ENCODE results near the gene CCDC102B.

CCDC102B gene

DNA sequence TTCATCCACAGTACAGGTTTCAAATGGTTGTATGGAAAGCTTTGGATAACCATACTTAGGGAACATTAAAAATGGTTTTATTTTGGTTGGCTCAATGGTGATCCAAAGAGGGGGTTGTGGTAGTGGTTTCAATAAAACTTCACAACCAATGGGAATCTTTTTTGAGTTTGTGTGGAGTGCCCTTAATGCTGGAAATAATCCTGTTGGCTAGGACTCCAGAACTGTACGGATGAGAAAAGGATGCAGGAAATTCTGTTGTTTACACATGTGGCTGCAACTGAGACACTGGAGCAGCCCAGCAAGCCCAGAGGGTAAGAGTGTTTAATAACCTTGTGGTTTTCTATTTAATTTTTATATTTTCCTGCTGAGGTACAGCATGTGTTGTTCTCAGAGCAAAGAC is at the start of gene CCDC102B:
TSS of gene CCDC102B (plus strand) at position 210 of the 400 bp plus-strand sequence. CDS start 38,684 bp downstream, outside the sequence.
- peak; percentile 78 to 81 for DNase-seq (ENCODE audit: low read depth in 2 of 2)
- TF ChIP-seq, protein P1, sequence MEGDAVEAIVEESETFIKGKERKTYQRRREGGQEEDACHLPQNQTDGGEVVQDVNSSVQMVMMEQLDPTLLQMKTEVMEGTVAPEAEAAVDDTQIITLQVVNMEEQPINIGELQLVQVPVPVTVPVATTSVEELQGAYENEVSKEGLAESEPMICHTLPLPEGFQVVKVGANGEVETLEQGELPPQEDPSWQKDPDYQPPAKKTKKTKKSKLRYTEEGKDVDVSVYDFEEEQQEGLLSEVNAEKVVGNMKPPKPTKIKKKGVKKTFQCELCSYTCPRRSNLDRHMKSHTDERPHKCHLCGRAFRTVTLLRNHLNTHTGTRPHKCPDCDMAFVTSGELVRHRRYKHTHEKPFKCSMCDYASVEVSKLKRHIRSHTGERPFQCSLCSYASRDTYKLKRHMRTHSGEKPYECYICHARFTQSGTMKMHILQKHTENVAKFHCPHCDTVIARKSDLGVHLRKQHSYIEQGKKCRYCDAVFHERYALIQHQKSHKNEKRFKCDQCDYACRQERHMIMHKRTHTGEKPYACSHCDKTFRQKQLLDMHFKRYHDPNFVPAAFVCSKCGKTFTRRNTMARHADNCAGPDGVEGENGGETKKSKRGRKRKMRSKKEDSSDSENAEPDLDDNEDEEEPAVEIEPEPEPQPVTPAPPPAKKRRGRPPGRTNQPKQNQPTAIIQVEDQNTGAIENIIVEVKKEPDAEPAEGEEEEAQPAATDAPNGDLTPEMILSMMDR (IDR thresholded peaks at IDR 0.05; ENCODE audit: low read depth, low read length): no peak

DNA sequence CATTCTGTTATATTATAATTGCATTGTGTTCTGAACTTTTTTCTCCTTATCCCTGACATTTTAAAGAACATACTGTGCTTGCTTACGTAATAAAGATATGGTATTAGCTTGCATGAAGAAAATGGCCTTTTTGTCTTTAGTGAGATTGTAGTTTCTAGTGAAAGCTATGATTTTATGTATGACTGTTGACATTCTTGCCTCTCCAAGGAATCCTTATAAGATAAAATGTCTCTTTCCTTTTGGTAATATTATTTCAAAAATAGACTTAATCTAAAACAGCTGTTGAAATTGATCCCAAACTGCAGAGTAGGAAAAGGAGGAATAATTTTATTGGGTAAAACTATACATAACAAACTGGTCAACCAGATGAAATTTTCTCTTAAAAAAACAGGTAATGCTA is 40.8 kb upstream of the CCDC102B start:
- peak in 1 of 2 donors; percentile 66 for DNase-seq (ENCODE audit: low read depth in 2 of 2)
- TF ChIP-seq, protein P1 (IDR thresholded peaks at IDR 0.05; ENCODE audit: low read depth, low read length): no peak
- H3K4me3 ChIP-seq (replicated peaks in 1 of 2; ENCODE audit: low read depth in 2 of 2, low read length in 2 of 2): no peak overlapping the region

More for the DNA sequence above, at the start of gene CCDC102B:
- peak within 1 kb of the TSS; percentile 36 to 54 for H3K4me3 ChIP-seq (replicated peaks in 1 of 2; ENCODE audit: low read depth in 2 of 2, low read length in 2 of 2)

DNA sequence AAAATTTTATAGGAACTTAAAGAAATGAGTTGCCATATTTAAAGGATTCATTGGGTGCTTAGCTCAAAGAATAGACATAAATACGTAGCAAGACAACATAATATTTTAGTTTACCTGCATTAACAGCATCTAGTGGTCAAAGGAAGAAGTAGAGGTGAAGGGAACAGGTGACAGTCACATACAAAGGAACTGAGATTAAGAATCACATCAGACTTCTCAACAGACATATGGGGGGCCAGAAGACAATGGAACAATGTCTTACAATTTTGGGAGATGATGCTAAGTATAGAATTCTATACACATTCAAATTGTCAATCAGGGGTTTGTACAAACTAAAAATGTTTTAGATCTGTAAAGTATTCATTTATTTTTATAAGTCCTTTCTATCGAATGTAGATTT is 38.6 kb upstream of the CCDC102B start:
- no peak overlapping the region for H3K4me3 ChIP-seq (replicated peaks in 1 of 2; ENCODE audit: low read depth in 2 of 2, low read length in 2 of 2)
- no peak for DNase-seq (ENCODE audit: low read depth in 2 of 2)
- TF ChIP-seq, protein P1 (IDR thresholded peaks at IDR 0.05; ENCODE audit: low read depth, low read length): no peak

DNA sequence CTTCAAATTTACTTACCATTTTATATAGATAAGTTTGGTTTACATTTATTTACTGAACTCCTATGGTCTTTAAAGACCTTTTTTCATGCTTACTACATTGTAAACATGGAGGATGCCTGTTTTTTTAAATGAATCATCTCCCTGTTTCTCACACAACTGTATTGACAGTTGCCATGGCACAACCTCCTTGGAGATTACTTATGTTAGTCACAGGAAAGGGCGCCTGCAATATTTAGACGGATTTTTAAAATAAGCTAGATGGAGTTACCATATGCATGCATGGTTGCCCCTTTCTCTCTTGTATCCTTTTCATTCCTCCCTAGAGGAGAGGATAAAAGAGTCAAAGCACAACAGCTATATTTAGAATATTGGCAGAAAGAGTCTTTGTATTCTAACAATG is 34.8 kb upstream of the CCDC102B start:
- peak; percentile 72 to 96 for DNase-seq (ENCODE audit: low read depth in 2 of 2)
- TF ChIP-seq, protein P1 (IDR thresholded peaks at IDR 0.05; ENCODE audit: low read depth, low read length): no peak

DNA sequence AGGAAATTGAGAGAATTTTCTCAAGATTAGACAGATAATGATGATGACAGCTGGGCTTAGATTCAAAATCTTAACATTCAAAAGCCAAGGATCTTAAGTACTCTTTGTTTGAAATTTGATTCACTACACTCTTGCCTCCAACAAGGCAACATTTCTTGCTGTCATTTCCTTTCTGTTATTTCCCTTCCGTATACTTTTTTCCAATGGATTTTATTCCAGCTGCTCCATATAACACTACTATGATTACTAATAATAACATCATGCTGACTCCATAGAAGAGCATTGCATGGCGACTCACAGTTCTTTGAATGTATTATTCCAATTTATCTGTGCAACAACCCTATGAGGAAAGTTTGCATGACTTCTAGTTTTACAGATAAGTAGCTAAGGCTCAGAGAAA is 33.9 kb upstream of the CCDC102B start:
- peak; percentile 32 to 56 for DNase-seq (ENCODE audit: low read depth in 2 of 2)
- TF ChIP-seq, protein P1 (IDR thresholded peaks at IDR 0.05; ENCODE audit: low read depth, low read length): no peak
- H3K4me3 ChIP-seq (replicated peaks in 1 of 2; ENCODE audit: low read depth in 2 of 2, low read length in 2 of 2): no peak overlapping the region

More for the DNA sequence above, 34.8 kb upstream of the CCDC102B start:
- H3K4me3 ChIP-seq (replicated peaks in 1 of 2; ENCODE audit: low read depth in 2 of 2, low read length in 2 of 2): no peak overlapping the region

DNA sequence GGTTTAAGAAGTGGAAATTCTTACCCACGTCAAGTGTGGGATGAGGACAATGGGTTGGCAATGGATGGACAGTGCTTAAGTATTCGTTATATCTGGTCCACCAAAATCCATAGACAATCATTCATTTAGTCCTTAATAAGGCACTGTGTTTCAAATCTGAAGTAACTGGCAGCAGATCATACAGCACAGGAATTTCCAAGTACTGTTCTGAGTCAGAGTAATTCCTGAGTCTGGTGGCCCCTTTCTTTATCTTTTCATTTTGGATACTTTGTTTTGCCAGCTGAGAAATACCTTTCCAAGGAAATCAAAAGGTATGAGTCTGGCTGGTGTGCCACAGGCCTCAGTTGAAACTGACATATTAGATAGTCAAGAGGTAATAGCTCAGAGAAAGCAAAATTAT is 31.4 kb upstream of the CCDC102B start:
- peak; percentile 16 to 21 for DNase-seq (ENCODE audit: low read depth in 2 of 2)
- H3K4me3 ChIP-seq (replicated peaks in 1 of 2; ENCODE audit: low read depth in 2 of 2, low read length in 2 of 2): no peak overlapping the region
- TF ChIP-seq, protein P1 (IDR thresholded peaks at IDR 0.05; ENCODE audit: low read depth, low read length): no peak

DNA sequence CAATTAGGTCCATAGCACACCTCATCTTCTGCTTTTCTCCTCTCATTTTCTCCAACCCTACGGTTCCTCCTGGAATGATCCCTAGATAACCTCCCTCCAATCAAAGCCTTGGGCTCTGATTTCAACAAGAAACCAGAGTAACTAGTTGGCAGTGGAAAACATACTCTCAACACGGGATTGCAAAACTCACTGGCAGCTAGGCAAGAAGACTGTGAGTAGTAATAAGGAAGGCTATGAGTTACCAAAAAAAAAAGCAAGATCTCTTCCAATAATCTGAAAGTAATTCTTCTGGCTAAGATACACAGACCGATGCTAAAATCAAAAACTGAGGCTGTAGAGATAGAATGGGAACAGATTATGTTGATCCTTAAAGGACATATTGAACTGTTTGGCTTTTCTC is 28.4 kb upstream of the CCDC102B start:
- TF ChIP-seq, protein P1 (IDR thresholded peaks at IDR 0.05; ENCODE audit: low read depth, low read length): no peak
- DNase-seq (ENCODE audit: low read depth in 2 of 2): peak; percentile 36 to 82
- no peak overlapping the region for H3K4me3 ChIP-seq (replicated peaks in 1 of 2; ENCODE audit: low read depth in 2 of 2, low read length in 2 of 2)

All from cardiac fibroblast (primary cell).